Measurements from ENCODE around the gene ADRA2C.
A peak's percentile ranks its signal among the peaks of the same experiment; 100 is the strongest.

ADRA2C gene

DNA sequence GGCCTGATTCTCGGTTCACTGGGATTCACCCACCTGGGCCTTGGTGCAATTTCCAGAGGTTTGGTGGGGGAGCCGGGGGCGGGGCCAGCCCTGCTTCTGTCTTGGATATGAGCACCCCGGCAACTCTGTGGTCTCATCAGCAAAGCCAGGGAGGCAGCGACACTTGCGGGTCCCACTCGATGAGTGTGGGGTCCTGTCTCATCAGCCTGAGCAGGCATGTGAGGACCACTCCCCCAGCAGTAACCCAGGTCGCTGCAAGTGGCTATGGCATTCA, 19.0 kb downstream of the ADRA2C start:
- no peak for DNase-seq (ENCODE audit: low read depth)
- TF ChIP-seq CTCF (conservative IDR thresholded peaks at IDR 0.05; ENCODE audit: low read depth, low read length): no peak
- H3K4me3 ChIP-seq (ENCODE audit: low read length): no peak overlapping the region

DNA sequence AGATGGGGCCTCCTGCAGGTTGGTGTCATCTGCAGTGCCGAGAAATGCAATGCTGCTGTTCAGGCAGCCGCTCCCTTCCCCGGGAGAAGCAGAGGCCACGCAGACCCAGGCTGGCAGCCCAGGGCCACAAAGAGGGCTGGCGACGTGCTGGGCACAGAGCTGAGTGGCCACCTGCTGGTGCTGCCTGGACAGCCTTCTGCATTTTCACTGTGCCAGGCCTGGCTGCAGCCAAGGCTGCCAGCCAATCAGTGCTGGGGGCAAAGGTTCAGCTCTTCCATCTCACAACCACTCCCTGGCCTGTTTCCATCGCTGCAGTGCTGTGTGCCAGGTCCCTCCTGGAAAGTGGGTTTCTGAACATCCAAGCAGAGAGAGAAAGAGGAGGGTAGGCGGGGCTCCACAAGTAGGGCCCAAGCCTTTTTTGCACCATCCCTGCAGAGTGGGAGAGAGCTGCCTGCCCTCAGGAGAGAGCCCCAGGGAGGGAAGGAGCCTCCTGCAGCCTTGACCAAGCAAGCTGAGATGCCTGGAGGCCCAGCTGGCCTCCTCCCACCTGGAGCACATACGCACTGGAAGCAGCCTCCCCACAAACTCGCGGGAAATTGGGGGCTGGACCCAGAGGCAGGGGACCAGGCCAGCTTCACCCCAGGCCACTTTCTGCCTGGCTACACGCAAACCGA, 20.1 kb downstream of the ADRA2C start:
- no peak overlapping the region for H3K4me3 ChIP-seq (ENCODE audit: low read length)
- peak; percentile 41 for TF ChIP-seq CTCF (conservative IDR thresholded peaks at IDR 0.05; ENCODE audit: low read depth, low read length)
- peak; percentile 10 for DNase-seq (ENCODE audit: low read depth)

GRCh38 chr4:3787489-3788365, 21.5 kb downstream of the ADRA2C start:
- DNase-seq (ENCODE audit: low read depth): no peak
- TF ChIP-seq CTCF (conservative IDR thresholded peaks at IDR 0.05; ENCODE audit: low read depth, low read length): no peak
- H3K4me3 ChIP-seq (ENCODE audit: low read length): no peak overlapping the region

- no peak for DNase-seq (ENCODE audit: low read depth)
- TF ChIP-seq CTCF (conservative IDR thresholded peaks at IDR 0.05; ENCODE audit: low read depth, low read length): no peak
- H3K4me3 ChIP-seq (ENCODE audit: low read length): no peak overlapping the region
Measured at GRCh38 chr4:3788366-3788660, 22.1 kb downstream of the ADRA2C start.

DNA sequence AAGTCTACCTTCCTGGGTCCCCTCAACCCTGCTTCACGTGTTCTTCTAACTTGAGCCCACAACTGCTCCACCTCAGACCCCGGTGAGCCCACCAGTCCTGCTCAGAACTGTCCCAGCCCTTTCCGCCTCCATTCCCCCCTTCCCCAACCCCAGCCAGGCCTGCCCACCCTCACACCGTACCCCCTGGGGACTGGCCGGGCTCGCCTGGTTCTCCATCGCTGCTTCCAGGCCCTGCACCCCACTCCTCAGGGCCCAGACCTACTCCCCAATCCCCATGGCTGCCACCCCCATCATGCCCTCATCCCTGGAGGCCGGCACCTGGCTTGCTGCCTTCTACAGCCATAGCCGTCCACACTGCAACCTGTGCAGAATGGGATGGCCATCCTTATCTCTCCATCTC, 23.4 kb downstream of the ADRA2C start:
- no peak overlapping the region for H3K4me3 ChIP-seq (ENCODE audit: low read length)
- DNase-seq (ENCODE audit: low read depth): no peak
- no peak for TF ChIP-seq CTCF (conservative IDR thresholded peaks at IDR 0.05; ENCODE audit: low read depth, low read length)

DNA sequence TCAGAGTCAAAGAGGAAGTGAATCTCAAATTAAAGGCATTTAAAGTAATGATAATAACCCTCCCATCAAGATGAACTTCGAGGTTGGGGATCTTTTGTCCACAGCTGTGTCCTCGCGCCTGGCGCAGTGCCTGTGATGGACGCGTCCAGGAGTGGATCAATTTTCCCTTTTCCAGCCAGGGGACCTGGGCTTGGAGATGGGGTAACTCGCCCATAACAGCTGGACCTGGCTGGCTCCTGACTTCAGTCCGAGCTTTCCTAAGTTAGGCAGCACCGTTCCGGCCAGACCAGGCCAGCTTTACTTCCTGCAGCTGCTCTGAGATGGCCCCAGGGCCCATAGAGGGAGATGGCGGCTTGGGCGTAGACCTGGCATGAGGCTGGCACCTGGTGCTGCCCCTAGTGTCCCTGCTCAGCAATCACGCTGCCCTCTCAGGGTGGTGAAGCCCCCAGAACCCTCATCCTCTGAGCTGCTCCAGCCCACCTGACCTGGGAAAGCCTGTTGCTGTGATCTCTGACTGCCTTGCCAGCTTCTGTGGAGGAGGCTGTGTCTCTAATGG, 23.9 kb downstream of the ADRA2C start:
- TF ChIP-seq CTCF (conservative IDR thresholded peaks at IDR 0.05; ENCODE audit: low read depth, low read length): no peak
- H3K4me3 ChIP-seq (ENCODE audit: low read length): no peak overlapping the region
- no peak for DNase-seq (ENCODE audit: low read depth)

GRCh38 chr4:3791256-3791655, 25.1 kb downstream of the ADRA2C start:
- TF ChIP-seq CTCF (conservative IDR thresholded peaks at IDR 0.05; ENCODE audit: low read depth, low read length): no peak
- H3K4me3 ChIP-seq (ENCODE audit: low read length): no peak overlapping the region
- no peak for DNase-seq (ENCODE audit: low read depth)

All from retinal pigment epithelial cell (primary cell).